Measurements from ENCODE around the gene KCNF1.

The KCNF1 gene

GRCh38 chr2:10894264-10894935 lies 17.3 kb upstream of the KCNF1 start:
- Histone ChIP-seq H3K27me3 (ENCODE audit: insufficient read depth, low read length) (0 out of 2 replicates have a peak, but pooled peaks cover 6% of the 10 kb centered on the region), H3K9ac (ENCODE audit: low read depth, low read length) (no peak overlapping the region), H3K9me3 (ENCODE audit: insufficient read depth, low read depth, low read length) (no peaks in the 10 kb centered on the region), H3K4me1 (ENCODE audit: insufficient read depth, low read length) (no peaks in the 10 kb centered on the region), H3K4me3 (ENCODE audit: low read length) (no peak overlapping the region), H3K27ac (ENCODE audit: low read length) (no peak overlapping the region), H3K36me3 (ENCODE audit: insufficient read depth, low read depth, low read length) (no peaks in the 10 kb centered on the region)

- Histone ChIP-seq H3K27ac (ENCODE audit: low read length) (no peak overlapping the region), H3K36me3 (ENCODE audit: insufficient read depth, low read depth, low read length) (no peaks in the 10 kb centered on the region), H3K9ac (ENCODE audit: low read depth, low read length) (no peak overlapping the region), H3K9me3 (ENCODE audit: insufficient read depth, low read depth, low read length) (no peaks in the 10 kb centered on the region), H3K27me3 (ENCODE audit: insufficient read depth, low read length) (0 out of 2 replicates have a peak, but pooled peaks cover 6% of the 10 kb centered on the region), H3K4me3 (ENCODE audit: low read length) (no peak overlapping the region), H3K4me1 (ENCODE audit: insufficient read depth, low read length) (no peaks in the 10 kb centered on the region)
Measured at GRCh38 chr2:10895231-10895630, 16.5 kb upstream of the KCNF1 start.

- no peaks in the 10 kb centered on the region for H3K4me1 ChIP-seq (ENCODE audit: insufficient read depth, low read length)
- no peak overlapping the region for H3K4me3 ChIP-seq (ENCODE audit: low read length)
- H3K27me3 ChIP-seq (ENCODE audit: insufficient read depth, low read length), result no peaks in the 10 kb centered on the region
- H3K27ac ChIP-seq (ENCODE audit: low read length), result no peak overlapping the region
- no peaks in the 10 kb centered on the region for H3K36me3 ChIP-seq (ENCODE audit: insufficient read depth, low read depth, low read length)
- H3K9me3 ChIP-seq (ENCODE audit: insufficient read depth, low read depth, low read length), result no peaks in the 10 kb centered on the region
- no peak overlapping the region for H3K9ac ChIP-seq (ENCODE audit: low read depth, low read length)
Measured at GRCh38 chr2:10897956-10898355, 13.8 kb upstream of the KCNF1 start.

GRCh38 chr2:10900216-10901109 lies 11.3 kb upstream of the KCNF1 start:
- Histone ChIP-seq H3K27ac (ENCODE audit: low read length) (no peak overlapping the region), H3K9ac (ENCODE audit: low read depth, low read length) (no peak overlapping the region), H3K4me1 (ENCODE audit: insufficient read depth, low read length) (no peaks in the 10 kb centered on the region), H3K36me3 (ENCODE audit: insufficient read depth, low read depth, low read length) (no peaks in the 10 kb centered on the region), H3K9me3 (ENCODE audit: insufficient read depth, low read depth, low read length) (no peaks in the 10 kb centered on the region), H3K27me3 (ENCODE audit: insufficient read depth, low read length) (no peaks in the 10 kb centered on the region), H3K4me3 (ENCODE audit: low read length) (no peak overlapping the region)

GRCh38 chr2:10901160-10901939 lies 10.4 kb upstream of the KCNF1 start:
- Histone ChIP-seq H3K36me3 (ENCODE audit: insufficient read depth, low read depth, low read length) (no peaks in the 10 kb centered on the region), H3K9me3 (ENCODE audit: insufficient read depth, low read depth, low read length) (no peaks in the 10 kb centered on the region), H3K9ac (ENCODE audit: low read depth, low read length) (no peak overlapping the region), H3K4me1 (ENCODE audit: insufficient read depth, low read length) (no peaks in the 10 kb centered on the region), H3K4me3 (ENCODE audit: low read length) (no peak overlapping the region), H3K27ac (ENCODE audit: low read length) (no peak overlapping the region), H3K27me3 (ENCODE audit: insufficient read depth, low read length) (no peaks in the 10 kb centered on the region)

GRCh38 chr2:10903861-10904210 lies 7.9 kb upstream of the KCNF1 start:
- no peak overlapping the region for H3K4me3 ChIP-seq (ENCODE audit: low read length)
- no peak overlapping the region for H3K9ac ChIP-seq (ENCODE audit: low read depth, low read length)
- no peaks in the 10 kb centered on the region for H3K27me3 ChIP-seq (ENCODE audit: insufficient read depth, low read length)
- no peaks in the 10 kb centered on the region for H3K4me1 ChIP-seq (ENCODE audit: insufficient read depth, low read length)
- no peaks in the 10 kb centered on the region for H3K9me3 ChIP-seq (ENCODE audit: insufficient read depth, low read depth, low read length)
- no peaks in the 10 kb centered on the region for H3K36me3 ChIP-seq (ENCODE audit: insufficient read depth, low read depth, low read length)
- H3K27ac ChIP-seq (ENCODE audit: low read length), result no peak overlapping the region

- H3K4me3 ChIP-seq (ENCODE audit: low read length), result no peak overlapping the region
- H3K9ac ChIP-seq (ENCODE audit: low read depth, low read length), result no peak overlapping the region
- H3K27me3 ChIP-seq (ENCODE audit: insufficient read depth, low read length), result no peaks in the 10 kb centered on the region
- H3K9me3 ChIP-seq (ENCODE audit: insufficient read depth, low read depth, low read length), result no peaks in the 10 kb centered on the region
- no peaks in the 10 kb centered on the region for H3K36me3 ChIP-seq (ENCODE audit: insufficient read depth, low read depth, low read length)
- H3K27ac ChIP-seq (ENCODE audit: low read length), result no peak overlapping the region
- no peaks in the 10 kb centered on the region for H3K4me1 ChIP-seq (ENCODE audit: insufficient read depth, low read length)
Measured at GRCh38 chr2:10904455-10904854, 7.3 kb upstream of the KCNF1 start.

- Histone ChIP-seq H3K9ac (ENCODE audit: low read depth, low read length) (no peak overlapping the region), H3K36me3 (ENCODE audit: insufficient read depth, low read depth, low read length) (no peaks in the 10 kb centered on the region), H3K4me3 (ENCODE audit: low read length) (no peak overlapping the region), H3K4me1 (ENCODE audit: insufficient read depth, low read length) (peaks cover 3% of the 10 kb centered on the region; the same call in 1 of the 2 replicates), H3K27me3 (ENCODE audit: insufficient read depth, low read length) (peaks cover under 1% of the 10 kb centered on the region; the same call in 1 of the 2 replicates), H3K9me3 (ENCODE audit: insufficient read depth, low read depth, low read length) (no peaks in the 10 kb centered on the region), H3K27ac (ENCODE audit: low read length) (no peak overlapping the region)
Measured at GRCh38 chr2:10905006-10905861, 6.5 kb upstream of the KCNF1 start.

- H3K27me3 ChIP-seq (ENCODE audit: insufficient read depth, low read length), result peaks cover 6% of the 10 kb centered on the region
- H3K36me3 ChIP-seq (ENCODE audit: insufficient read depth, low read depth, low read length), result no peaks in the 10 kb centered on the region
- H3K9me3 ChIP-seq (ENCODE audit: insufficient read depth, low read depth, low read length), result no peaks in the 10 kb centered on the region
- no peak overlapping the region for H3K9ac ChIP-seq (ENCODE audit: low read depth, low read length)
- H3K4me1 ChIP-seq (ENCODE audit: insufficient read depth, low read length), result peaks cover 3% of the 10 kb centered on the region; the same call in 1 of the 2 replicates
- no peak overlapping the region for H3K27ac ChIP-seq (ENCODE audit: low read length)
- no peak overlapping the region for H3K4me3 ChIP-seq (ENCODE audit: low read length)
Measured at GRCh38 chr2:10905862-10906143, 5.9 kb upstream of the KCNF1 start.

- no peak overlapping the region for H3K9ac ChIP-seq (ENCODE audit: low read depth, low read length)
- no peak overlapping the region for H3K27ac ChIP-seq (ENCODE audit: low read length)
- no peak overlapping the region for H3K4me3 ChIP-seq (ENCODE audit: low read length)
- H3K4me1 ChIP-seq (ENCODE audit: insufficient read depth, low read length), result peaks cover 3% of the 10 kb centered on the region; the same call in 1 of the 2 replicates
- H3K27me3 ChIP-seq (ENCODE audit: insufficient read depth, low read length), result peaks cover 18% of the 10 kb centered on the region
- H3K9me3 ChIP-seq (ENCODE audit: insufficient read depth, low read depth, low read length), result no peaks in the 10 kb centered on the region
- no peaks in the 10 kb centered on the region for H3K36me3 ChIP-seq (ENCODE audit: insufficient read depth, low read depth, low read length)
Measured at GRCh38 chr2:10906926-10907625, 4.7 kb upstream of the KCNF1 start.

Measured in iPS-20b (cell line).